Thoracic aorta (tissue), 2 donors: ENCODE results near the gene C10orf120. TPM values are rescaled to one million over a fixed set of nuclear protein-coding genes. Genes with fewer than 3 reads are reported as not detected.

Source experiments
- ATAC-seq: fragments of 150-250 bp; one replicate; pipeline ENCODE4 v1.8.0; 2017; ENCODE audit warnings: low read depth; ENCODE audit not compliant: insufficient number of reproducible peaks, low FRiP score
- DNase-seq: peaks from one replicate; pipeline ENCODE4 v3.0.0-alpha.2; 2020; ENCODE audit warnings: low spot score
- H3K27ac ChIP-seq, 2 donors: fragments of 200-600 bp; sonication (generic); 1 replicate in 1 of 2; 2 replicates in 1 of 2; pipeline ENCODE4 v1.5.1; 2016; ENCODE audit warnings: mild to moderate bottlenecking in 2 of 2, moderate library complexity in 2 of 2
- H3K27me3 ChIP-seq: fragments of 200-600 bp; sonication (generic); replicated peaks from 2 replicates; pipeline ENCODE4 v1.6.0; 2016; ENCODE audit warnings: mild to moderate bottlenecking; ENCODE audit not compliant: insufficient read depth
- H3K36me3 ChIP-seq: fragments of 200-600 bp; sonication (generic); one replicate; pipeline ENCODE4 v1.5.1; 2016
- H3K4me1 ChIP-seq, 2 donors: fragments of 200-600 bp; sonication (generic); 1 replicate in 1 of 2; 2 replicates in 1 of 2; pipeline versions ENCODE4 v1.5.1 to v1.6.0; 2016; ENCODE audit warnings: low read depth in 2 of 2, mild to moderate bottlenecking in 1 of 2; ENCODE audit not compliant: control insufficient read depth in 1 of 2
- H3K4me3 ChIP-seq: fragments of 200-600 bp; sonication (generic); 2 replicates; pipeline ENCODE4 v1.5.1; 2016; ENCODE audit warnings: mild to moderate bottlenecking
- H3K9me3 ChIP-seq: fragments of 200-600 bp; sonication (generic); 2 replicates; pipeline ENCODE4 v1.5.1; 2016
- total RNA-seq, 2 donors: library from RNA; depleted of rRNA; stranded (reverse); fragments of >200 nt; gene quantifications; one replicate each; pipeline versions ENCODE4 v1.1.0 to v1.2.3, GENCODE V29; 2016
- TF ChIP-seq, protein P1 (sequence below): fragments of 200-600 bp; sonication (generic); IDR thresholded peaks from one replicate; pipeline ENCODE4 v1.5.1; 2019; ENCODE audit warnings: antibody characterized with exemption

The C10orf120 gene
- total RNA-seq, 2 donors from 2014 or later = not detected

DNA sequence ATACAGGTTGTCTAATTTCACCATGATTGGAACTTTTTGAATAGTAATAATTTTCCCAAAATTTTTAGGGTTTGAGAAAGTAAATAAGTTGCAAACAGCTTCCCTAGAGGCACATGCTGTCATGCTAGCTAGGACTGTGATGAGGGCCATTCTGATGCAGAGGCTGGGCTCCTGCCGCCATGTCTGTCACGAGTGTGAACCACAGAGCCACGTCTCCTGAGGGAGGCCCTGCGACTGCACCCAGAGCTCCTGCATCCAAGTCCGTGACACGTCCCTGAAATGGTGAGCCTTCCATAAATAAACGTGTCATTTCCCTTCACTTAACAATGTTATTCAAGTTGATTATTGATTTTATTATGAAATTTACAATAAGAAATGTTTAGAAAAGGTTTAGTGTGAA lies 40.0 kb downstream of the C10orf120 start:
- Histone ChIP-seq H3K9me3 (no peaks in the 10 kb centered on the region), H3K36me3 (no peaks in the 10 kb centered on the region), H3K27me3 (no peaks in the 10 kb centered on the region), H3K4me3 (no peak overlapping the region), H3K27ac (no peak overlapping the region), H3K4me1 (peaks cover 0 to 9% of the 10 kb centered on the region in 2 donors)
- TF ChIP-seq, protein P1, sequence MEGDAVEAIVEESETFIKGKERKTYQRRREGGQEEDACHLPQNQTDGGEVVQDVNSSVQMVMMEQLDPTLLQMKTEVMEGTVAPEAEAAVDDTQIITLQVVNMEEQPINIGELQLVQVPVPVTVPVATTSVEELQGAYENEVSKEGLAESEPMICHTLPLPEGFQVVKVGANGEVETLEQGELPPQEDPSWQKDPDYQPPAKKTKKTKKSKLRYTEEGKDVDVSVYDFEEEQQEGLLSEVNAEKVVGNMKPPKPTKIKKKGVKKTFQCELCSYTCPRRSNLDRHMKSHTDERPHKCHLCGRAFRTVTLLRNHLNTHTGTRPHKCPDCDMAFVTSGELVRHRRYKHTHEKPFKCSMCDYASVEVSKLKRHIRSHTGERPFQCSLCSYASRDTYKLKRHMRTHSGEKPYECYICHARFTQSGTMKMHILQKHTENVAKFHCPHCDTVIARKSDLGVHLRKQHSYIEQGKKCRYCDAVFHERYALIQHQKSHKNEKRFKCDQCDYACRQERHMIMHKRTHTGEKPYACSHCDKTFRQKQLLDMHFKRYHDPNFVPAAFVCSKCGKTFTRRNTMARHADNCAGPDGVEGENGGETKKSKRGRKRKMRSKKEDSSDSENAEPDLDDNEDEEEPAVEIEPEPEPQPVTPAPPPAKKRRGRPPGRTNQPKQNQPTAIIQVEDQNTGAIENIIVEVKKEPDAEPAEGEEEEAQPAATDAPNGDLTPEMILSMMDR = no peak
- no peak for DNase-seq
- no peak for ATAC-seq

GRCh38 chr10:122659126-122659525 lies 40.5 kb downstream of the C10orf120 start:
- Histone ChIP-seq H3K4me1 (peaks cover 0 to 9% of the 10 kb centered on the region in 2 donors), H3K27me3 (no peaks in the 10 kb centered on the region), H3K9me3 (no peaks in the 10 kb centered on the region), H3K36me3 (no peaks in the 10 kb centered on the region), H3K27ac (no peak overlapping the region), H3K4me3 (no peak overlapping the region)
- TF ChIP-seq, protein P1 = no peak
- DNase-seq = no peak
- no peak for ATAC-seq

DNA sequence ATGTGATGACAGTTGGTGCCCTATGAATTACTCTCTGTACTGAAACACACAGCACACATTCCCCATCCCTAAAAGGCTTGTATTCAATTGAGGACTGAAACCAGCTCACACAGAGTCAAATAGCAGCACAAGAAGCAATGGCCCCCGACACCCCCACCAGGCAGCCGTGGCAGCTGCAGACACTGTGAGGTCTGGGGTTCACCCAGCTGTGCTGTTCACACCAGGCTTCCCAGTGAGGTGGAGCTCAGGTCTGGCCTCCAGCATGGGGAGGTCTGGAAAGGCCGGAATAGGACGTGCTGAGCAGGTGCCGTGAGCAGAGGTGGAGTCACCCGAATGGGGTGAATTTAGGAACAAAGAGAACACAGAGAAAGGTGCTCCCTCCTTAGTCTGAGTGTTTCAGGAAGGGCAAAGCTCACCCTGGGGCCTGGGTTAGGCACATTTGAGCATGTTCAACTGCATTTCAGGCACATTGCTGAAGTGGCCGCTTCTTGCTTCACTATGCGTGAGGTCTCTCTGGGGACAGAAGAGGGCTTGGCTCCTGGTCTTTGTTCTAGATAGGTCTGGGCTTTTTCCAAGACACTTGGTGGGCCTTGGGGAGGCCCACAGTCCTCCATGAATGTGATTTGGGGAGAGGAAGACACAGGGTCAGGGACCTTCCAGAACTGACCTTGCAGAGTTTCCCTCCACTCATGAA lies 41.1 kb downstream of the C10orf120 start:
- H3K9me3 ChIP-seq = no peaks in the 10 kb centered on the region
- H3K27me3 ChIP-seq = no peaks in the 10 kb centered on the region
- no peak for DNase-seq
- no peaks in the 10 kb centered on the region for H3K36me3 ChIP-seq
- no peak overlapping the region for H3K27ac ChIP-seq
- TF ChIP-seq, protein P1 = no peak
- no peak overlapping the region for H3K4me3 ChIP-seq
- no peak for ATAC-seq
- H3K4me1 ChIP-seq = peaks cover 0 to 9% of the 10 kb centered on the region in 2 donors

GRCh38 chr10:122657729-122658128 lies 41.9 kb downstream of the C10orf120 start:
- Histone ChIP-seq H3K36me3 (no peaks in the 10 kb centered on the region), H3K4me3 (no peak overlapping the region), H3K4me1 (peaks cover 0 to 9% of the 10 kb centered on the region in 2 donors), H3K9me3 (no peaks in the 10 kb centered on the region), H3K27ac (no peak overlapping the region), H3K27me3 (no peaks in the 10 kb centered on the region)
- no peak for ATAC-seq
- DNase-seq = no peak
- TF ChIP-seq, protein P1 = no peak

GRCh38 chr10:122657255-122657654 lies 42.4 kb downstream of the C10orf120 start:
- H3K4me1 ChIP-seq = peaks cover 0 to 9% of the 10 kb centered on the region in 2 donors
- no peaks in the 10 kb centered on the region for H3K36me3 ChIP-seq
- no peak overlapping the region for H3K27ac ChIP-seq
- no peak for DNase-seq
- H3K9me3 ChIP-seq = no peaks in the 10 kb centered on the region
- TF ChIP-seq, protein P1 = no peak
- no peaks in the 10 kb centered on the region for H3K27me3 ChIP-seq
- no peak for ATAC-seq
- H3K4me3 ChIP-seq = no peak overlapping the region
